H1 (cell line): ENCODE results near the gene KLHL5. TPM values are rescaled to one million over a fixed set of nuclear protein-coding genes. Genes with fewer than 3 reads are reported as not detected.

Source experiments
- CHD2 ChIP-seq: IDR thresholded peaks from 2 replicates; pipeline ENCODE4 v1.6.1; 2012; ENCODE audit warnings: low read length, improper control_type of control experiment
- EP300 ChIP-seq, 2 experiments: IDR thresholded peaks; 1 replicate in 1 of 2; 2 replicates in 1 of 2; pipeline ENCODE4 v1.6.1; 2011 to 2012; ENCODE audit warnings: low read depth in 2 of 2, low read length in 2 of 2, mild to moderate bottlenecking in 2 of 2, borderline replicate concordance in 1 of 2, inconsistent platforms in 1 of 2, moderate library complexity in 1 of 2
- GABPA ChIP-seq: IDR thresholded peaks from 2 replicates; pipeline ENCODE4 v1.6.1; 2011; ENCODE audit warnings: mild to moderate bottlenecking, low read length, moderate library complexity, borderline replicate concordance; ENCODE audit not compliant: insufficient read depth
- RBBP5 ChIP-seq: IDR thresholded peaks from 2 replicates; pipeline ENCODE4 v1.7.1; 2012; ENCODE audit warnings: low read depth, mild to moderate bottlenecking, inconsistent platforms, low read length, moderate library complexity, borderline replicate concordance
- SUZ12 ChIP-seq: fragments of 200-600 bp; sonication (generic); IDR thresholded peaks from 2 replicates; pipeline ENCODE4 v1.6.1; 2012; ENCODE audit warnings: mild to moderate bottlenecking, inconsistent platforms, low read length, moderate library complexity, mixed read lengths
- polyA plus RNA-seq, 7 experiments: library from polyadenylated mRNA; depleted of rRNA in 3 of 7; stranded (reverse) in 5 of 7; unstranded in 2 of 7; fragments of >200 nt in 5 of 7; fragments of 200-250 nt in 2 of 7; gene quantifications; 1 replicate in 5 of 7; 2 replicates in 1 of 7; 4 replicates in 1 of 7; pipeline versions ENCODE4 v1.2.1 to v1.2.3, GENCODE V29; 2011 to 2013; ENCODE audit warnings: missing spikeins in 2 of 7, mixed read lengths in 2 of 7
- total RNA-seq: library from RNA; stranded (reverse); fragmentation: NEBNext Ultra II Directional; extraction: Animal tissue kit (Norgen Biotek cat#: 25700); gene quantifications from 2 replicates; pipeline ENCODE4 v1.2.1, GENCODE V29; 2021

KLHL5 gene
- total and polyA plus RNA-seq, 2 of the 8 experiments (the other 6 are each of a cell fraction or from before 2014, with no cell fraction given) = 13.0 to 23.6 TPM

DNA sequence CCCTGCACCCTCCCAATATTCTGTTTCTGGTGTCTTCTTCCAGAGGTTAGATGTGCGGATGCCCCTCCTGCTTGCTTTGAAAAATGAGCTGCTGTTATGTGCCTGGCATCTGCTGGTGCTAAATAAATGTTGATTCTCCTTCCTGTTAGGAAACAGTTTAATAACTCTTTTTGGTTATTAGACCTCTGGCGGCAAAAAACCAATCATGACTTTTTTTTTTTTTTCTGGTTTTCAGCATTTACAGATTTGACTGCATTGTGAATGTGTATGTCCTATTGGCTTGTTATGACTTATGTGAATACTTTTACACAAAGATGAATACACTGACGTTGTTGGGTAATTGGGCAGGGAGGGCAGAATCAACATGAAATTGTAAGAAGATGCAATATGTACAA, 16.2 kb upstream of the KLHL5 start (continued):
- TF ChIP-seq RBBP5 (no peak), SUZ12 (no peak), CHD2 (no peak), GABPA (no peak), EP300 (IDR thresholded peaks at IDR 0.05; ENCODE audit: borderline replicate concordance in 1 of 2, low read depth in 2 of 2, low read length in 2 of 2) (no peak)
